Myocyte (in vitro differentiated cells): ENCODE data around the gene BMI1. TPM values are rescaled to one million over a fixed set of nuclear protein-coding genes. Genes with fewer than 3 reads are reported as not detected.
"Not testable (repeated sequence)": the region's sequence is repeated elsewhere in the genome, so short reads cannot be mapped to it uniquely, and the experiment has no call there.

Source experiments
- DNase-seq: peaks from one replicate; pipeline ENCODE4 v3.0.0-alpha.2; 2012; ENCODE audit warnings: low read depth
- total RNA-seq: library from RNA; depleted of rRNA; stranded (reverse); fragments of >200 nt; gene quantifications from 2 replicates; pipeline ENCODE4 v1.2.3, GENCODE V29; 2014

Gene BMI1
- total RNA-seq, 1 donor from 2014 or later: 63.3 TPM

DNA sequence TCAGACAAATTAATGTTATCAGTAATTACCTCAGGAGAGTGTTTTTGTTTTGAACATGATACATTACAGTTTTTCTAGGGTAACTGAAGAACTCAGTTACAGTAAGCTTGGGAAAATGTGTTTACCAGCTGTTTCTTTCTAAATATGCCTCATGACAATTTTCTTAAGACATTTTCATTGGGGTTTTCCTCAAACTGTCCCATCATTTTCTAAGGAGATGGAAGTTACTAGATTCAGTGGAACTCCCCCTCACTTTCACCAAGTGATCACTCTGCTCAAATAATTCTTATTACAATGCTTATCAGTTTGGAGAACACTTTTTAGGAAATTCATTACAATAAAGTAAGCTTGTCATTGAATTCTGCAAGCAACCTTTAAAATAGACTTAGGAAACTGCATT, 18.0 kb downstream of the BMI1 start:
- DNase-seq: no peak

DNA sequence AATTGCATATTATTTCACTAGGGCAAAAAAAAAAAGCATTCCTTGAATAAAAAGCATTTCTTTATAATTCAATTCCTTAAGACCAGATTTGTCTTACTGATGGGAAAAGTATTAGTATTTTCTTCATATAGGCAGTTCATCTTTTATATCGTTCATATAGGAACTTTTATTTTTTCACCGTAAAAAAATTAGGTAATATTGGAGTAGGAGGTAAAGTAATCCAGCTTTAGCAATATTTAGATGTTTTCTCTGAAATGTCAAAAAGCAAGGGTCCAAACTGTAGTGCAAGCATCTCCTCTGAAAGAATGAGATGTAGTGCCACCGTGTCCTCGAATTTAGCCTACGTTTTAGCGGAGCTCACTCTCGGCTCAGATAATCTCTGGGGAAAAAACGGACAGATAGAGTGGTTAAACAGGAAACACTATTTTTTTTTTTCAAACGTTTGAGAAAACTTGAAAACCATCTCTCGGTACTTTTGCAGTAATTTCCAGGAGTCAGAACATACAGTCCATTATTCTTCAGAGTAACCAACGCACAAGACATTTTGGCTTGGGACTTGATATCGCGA, 18.9 kb downstream of the BMI1 start:
- DNase-seq: no peak

DNA sequence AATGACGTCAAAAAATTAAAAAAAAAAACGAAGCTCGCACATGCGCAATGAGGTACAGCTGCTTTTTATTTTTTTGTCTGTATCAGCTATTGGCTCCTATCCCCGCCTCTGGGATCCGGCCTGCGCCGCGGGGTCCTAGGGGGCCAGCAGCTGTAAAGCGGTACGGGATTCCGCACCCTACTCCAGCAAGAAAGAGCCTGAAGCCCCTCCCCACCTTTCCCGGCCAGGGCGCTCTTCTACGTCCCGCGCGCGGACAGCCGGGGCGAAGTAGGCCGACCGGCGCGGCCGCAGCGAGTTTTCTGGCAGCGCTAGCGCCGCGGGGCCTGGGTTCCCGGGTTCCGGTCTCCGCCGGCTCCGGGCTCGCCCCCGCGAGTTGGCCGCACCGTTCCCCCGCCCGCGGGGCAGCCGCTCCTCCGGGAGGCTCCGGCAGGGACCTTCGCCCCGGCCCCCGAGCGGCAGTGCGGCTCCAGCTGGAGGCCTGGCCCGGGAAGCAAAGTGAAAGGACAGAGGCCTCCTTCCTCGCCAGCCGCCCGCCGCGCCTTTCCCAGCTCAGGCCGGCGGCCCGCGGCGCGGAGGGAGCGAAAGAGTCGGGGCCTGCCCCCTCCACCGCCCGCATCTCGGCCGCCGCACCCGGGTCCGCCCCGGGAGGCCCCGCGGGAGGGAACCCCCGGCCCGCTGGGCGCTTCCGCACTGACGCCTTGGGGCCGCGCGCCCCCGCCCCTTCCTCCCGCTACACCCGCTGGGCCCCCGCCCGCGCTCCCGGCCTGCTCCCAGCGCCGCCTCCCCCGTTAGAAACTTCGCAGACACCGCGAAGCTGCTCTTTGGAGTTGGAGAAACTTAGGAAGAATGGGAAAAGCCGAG, 19.7 kb downstream of the BMI1 start:
- peak; percentile 88 for DNase-seq

DNA sequence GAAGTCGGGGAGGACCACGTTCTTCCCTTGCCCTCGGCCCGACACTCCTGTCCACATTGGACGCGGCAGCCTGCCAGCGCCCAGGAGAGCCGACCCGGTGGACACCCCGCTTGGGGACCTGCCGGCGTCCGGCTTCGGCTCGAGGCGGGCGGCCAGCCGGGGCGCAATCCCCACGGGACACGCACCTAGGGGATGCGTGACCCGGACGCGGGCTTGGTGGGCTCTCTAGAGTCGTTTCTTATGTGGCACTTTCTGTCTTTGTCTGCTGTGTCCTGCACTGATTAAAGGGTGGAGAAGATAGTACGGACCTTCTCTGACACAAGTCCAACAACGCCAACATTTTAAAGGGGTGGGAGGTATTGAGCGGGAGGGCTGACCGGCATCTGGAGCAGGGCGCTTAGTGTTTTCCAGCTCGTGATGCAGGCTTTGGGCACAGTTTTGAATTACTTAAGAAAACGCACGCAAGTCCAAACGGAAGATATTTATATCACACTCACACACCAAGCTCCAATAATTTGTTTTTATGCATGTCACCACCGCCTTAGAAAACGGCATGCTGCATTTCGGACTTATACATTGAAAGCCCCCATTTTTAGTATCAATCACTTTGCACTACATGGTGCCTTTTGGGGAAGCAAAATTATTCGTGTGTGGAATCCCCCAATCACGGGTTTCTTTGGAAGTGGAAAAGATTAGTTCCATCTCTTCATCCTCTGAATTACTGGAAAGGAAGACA, 20.5 kb downstream of the BMI1 start:
- DNase-seq: no peak

DNA sequence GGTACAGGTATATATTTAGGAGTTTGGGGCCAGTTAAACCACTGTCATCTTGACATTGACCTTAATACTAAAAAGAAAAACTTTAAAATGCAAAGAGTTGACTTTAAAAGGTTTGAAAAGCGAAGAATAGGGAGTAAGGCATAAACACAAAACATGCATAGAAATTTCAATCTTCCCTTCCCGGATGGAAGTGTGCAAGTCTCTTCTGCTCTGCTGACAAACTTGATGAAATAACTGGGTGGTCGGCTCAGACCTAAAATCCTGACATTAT, 21.0 kb downstream of the BMI1 start:
- no peak for DNase-seq

GRCh38 chr10:22342421-22342820, 21.5 kb downstream of the BMI1 start:
- DNase-seq: no peak

DNA sequence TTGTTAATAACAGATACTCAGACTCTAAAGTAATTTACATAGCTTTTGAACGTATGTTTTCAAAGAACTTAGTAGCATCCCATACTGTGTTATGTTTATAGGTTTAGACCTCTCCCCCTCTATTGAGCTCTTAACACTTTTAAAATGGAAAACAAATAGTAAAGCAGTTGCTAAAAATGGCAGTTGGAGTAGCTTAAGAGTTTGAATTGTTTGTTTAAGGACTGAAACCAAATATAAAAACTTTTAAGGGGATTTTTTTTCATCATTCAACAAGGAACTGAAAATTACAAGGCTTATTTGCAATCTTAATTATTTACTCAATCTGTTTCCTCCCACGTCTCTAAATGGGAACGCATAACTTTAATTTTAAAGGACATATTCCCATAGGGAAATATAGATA, 22.8 kb downstream of the BMI1 start:
- no peak for DNase-seq

DNA sequence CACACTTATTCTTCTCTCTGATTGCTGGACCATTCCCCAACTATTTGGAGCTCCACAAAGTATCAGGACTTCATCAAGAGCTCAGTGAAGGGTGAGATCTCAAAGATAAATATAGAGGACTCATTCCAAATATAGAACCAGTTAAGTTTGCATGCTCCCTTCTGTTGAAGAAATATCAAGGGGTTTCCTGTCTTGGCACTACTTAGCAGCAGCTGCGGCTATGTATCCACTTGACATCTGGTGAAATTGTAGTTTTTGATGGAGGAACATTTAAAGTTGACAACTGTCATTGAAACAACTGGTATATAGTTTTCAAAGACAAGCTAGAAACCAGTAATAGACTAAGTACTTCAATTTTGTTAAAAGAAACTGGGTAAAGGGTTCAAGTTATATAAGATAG, 23.4 kb downstream of the BMI1 start:
- DNase-seq: peak; percentile 35

DNA sequence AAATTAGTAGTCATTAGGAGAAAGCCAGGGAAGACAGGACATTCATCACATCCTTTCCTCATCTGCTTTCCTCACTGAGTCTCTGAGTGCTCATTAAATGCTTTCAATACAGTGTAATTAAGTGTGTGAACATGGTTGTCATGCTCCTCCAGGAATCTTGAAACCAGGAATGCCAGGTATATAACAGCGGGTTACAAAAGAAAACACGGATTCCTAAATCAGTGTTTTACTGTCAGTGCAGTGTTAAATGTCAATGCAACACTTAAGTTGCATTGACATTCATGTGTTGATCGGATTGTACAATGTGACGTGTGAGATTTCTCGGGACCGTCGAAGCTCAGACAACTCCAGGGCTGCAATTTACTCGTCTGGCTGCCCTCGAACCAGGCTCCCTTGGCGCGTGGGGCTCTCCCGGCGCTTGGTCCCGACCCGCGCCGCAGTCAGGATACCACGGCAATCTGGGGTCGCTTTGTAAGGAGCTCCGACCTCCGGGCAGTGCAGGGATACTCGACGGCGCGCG, 23.9 kb downstream of the BMI1 start:
- no peak for DNase-seq

- DNase-seq: no peak
Observed at GRCh38 chr10:22345301-22346095, 24.6 kb downstream of the BMI1 start, which contains the start of gene SPAG6. SPAG6 (plus strand) TSS chr10:22345496; CDS start chr10:22345612, 116 bp downstream.

DNA sequence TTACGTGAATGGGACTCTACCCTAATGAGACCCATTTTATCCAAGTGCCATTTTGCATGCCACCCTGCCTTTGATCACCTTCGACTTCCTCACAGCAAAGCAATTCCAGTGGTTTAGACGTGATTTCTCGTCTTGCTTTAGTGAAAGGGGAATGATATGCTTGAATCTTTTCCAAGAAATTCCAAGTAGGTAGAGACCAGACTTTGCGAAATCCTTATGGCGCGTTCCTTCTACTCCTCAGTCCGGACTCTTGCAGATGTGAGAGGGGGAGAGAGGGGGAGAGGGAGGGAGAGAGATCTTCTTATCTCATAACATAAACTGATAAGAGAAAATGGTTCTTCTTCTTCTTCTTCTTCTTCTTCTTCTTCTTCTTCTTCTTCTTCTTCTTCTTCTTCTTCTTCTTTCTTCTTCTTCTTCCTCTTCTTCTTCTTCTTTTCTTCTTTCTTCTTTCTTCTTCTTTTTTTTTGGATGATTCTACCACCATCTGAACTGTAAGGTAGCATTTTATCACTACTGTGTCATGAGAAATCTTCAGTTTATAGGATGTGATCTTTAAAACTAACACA, 25.3 kb downstream of the BMI1 start:
- DNase-seq: no peak

DNA sequence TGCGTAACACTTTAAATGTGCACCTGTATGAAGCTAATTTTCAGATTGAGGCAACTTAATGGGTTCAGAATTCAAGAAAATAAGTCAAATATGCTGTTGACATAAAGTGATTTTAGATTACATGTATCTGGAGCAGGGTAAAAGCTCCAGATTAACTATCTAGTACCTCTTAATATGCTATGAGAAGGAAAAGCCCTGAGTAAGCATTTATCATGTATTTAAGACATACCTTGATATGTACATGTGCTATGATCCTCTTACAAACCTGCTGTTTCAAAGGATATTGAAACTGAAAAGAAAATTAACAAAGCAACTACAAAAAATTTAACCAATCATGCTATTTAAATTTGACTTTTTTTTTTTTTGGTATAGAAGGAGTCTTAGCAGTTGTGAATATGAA, 28.9 kb downstream of the BMI1 start:
- no peak for DNase-seq

- DNase-seq: no peak
Observed at GRCh38 chr10:22351131-22351703, 30.3 kb downstream of the BMI1 start.

GRCh38 chr10:22356324-22356873, 35.5 kb downstream of the BMI1 start:
- no peak for DNase-seq

- not testable (repeated sequence) for DNase-seq
Observed at GRCh38 chr10:22357770-22358169, 36.9 kb downstream of the BMI1 start.

GRCh38 chr10:22363305-22363704, 42.4 kb downstream of the BMI1 start:
- no peak for DNase-seq

- no peak for DNase-seq
Observed at GRCh38 chr10:22364407-22365140, 43.7 kb downstream of the BMI1 start.

- no peak for DNase-seq
Observed at GRCh38 chr10:22365233-22365632, 44.3 kb downstream of the BMI1 start.

GRCh38 chr10:22365644-22366434, 44.9 kb downstream of the BMI1 start:
- DNase-seq: no peak
